KOPT-K1 (cell line): Measurements from ENCODE around the gene MYBPC2.

Source experiments
- H3K27ac ChIP-seq: fragments of 200-600 bp; sonication (generic); 2 replicates; pipeline ENCODE4 v1.5.1; 2016; ENCODE audit warnings: antibody characterized with exemption, mild to moderate bottlenecking, low read depth, low read length; ENCODE audit not compliant: poor library complexity, severe bottlenecking
- H3K36me3 ChIP-seq: fragments of 200-600 bp; sonication (generic); 2 replicates; pipeline ENCODE4 v1.5.1; 2017; ENCODE audit warnings: antibody characterized with exemption, mild to moderate bottlenecking, low read length, moderate library complexity; ENCODE audit not compliant: insufficient read depth
- H3K9me3 ChIP-seq: fragments of 200-600 bp; sonication (generic); 2 replicates; pipeline ENCODE4 v1.5.1; 2017; ENCODE audit warnings: antibody characterized with exemption, low read length, mild to moderate bottlenecking; ENCODE audit not compliant: insufficient read depth, poor library complexity, severe bottlenecking

The MYBPC2 gene

GRCh38 chr19:50500060-50500752, 67.5 kb downstream of the MYBPC2 start:
- Histone ChIP-seq H3K9me3 (no peaks in the 10 kb centered on the region), H3K27ac (no peak overlapping the region), H3K36me3 (no peaks in the 10 kb centered on the region)

- Histone ChIP-seq H3K9me3 (no peaks in the 10 kb centered on the region), H3K36me3 (no peaks in the 10 kb centered on the region), H3K27ac (no peak overlapping the region)
Measured at GRCh38 chr19:50500753-50501151, 68.1 kb downstream of the MYBPC2 start.

GRCh38 chr19:50501186-50501567, 68.5 kb downstream of the MYBPC2 start:
- no peak overlapping the region for H3K27ac ChIP-seq
- no peaks in the 10 kb centered on the region for H3K9me3 ChIP-seq
- H3K36me3 ChIP-seq: no peaks in the 10 kb centered on the region

- H3K27ac ChIP-seq: no peak overlapping the region
- H3K9me3 ChIP-seq: no peaks in the 10 kb centered on the region
- H3K36me3 ChIP-seq: no peaks in the 10 kb centered on the region
Measured at GRCh38 chr19:50501568-50502475, 69.1 kb downstream of the MYBPC2 start.

GRCh38 chr19:50505856-50506611, 73.3 kb downstream of the MYBPC2 start:
- Histone ChIP-seq H3K36me3 (no peaks in the 10 kb centered on the region), H3K9me3 (no peaks in the 10 kb centered on the region), H3K27ac (no peak overlapping the region)

- Histone ChIP-seq H3K9me3 (no peaks in the 10 kb centered on the region), H3K27ac (no peak overlapping the region), H3K36me3 (no peaks in the 10 kb centered on the region)
Measured at GRCh38 chr19:50506700-50507099, 74.0 kb downstream of the MYBPC2 start.

GRCh38 chr19:50507376-50507775, 74.7 kb downstream of the MYBPC2 start:
- Histone ChIP-seq H3K36me3 (no peaks in the 10 kb centered on the region), H3K27ac (no peak overlapping the region), H3K9me3 (no peaks in the 10 kb centered on the region)

GRCh38 chr19:50508843-50509190, 76.1 kb downstream of the MYBPC2 start:
- Histone ChIP-seq H3K27ac (no peak overlapping the region), H3K36me3 (no peaks in the 10 kb centered on the region), H3K9me3 (no peaks in the 10 kb centered on the region)

- no peaks in the 10 kb centered on the region for H3K9me3 ChIP-seq
- no peaks in the 10 kb centered on the region for H3K36me3 ChIP-seq
- H3K27ac ChIP-seq: no peak overlapping the region
Measured at GRCh38 chr19:50509366-50509765, 76.7 kb downstream of the MYBPC2 start.

GRCh38 chr19:50510121-50510670, 77.5 kb downstream of the MYBPC2 start:
- Histone ChIP-seq H3K9me3 (no peaks in the 10 kb centered on the region), H3K27ac (peak overlapping the region; percentile 59), H3K36me3 (no peaks in the 10 kb centered on the region)

- peak overlapping the region; percentile 59 for H3K27ac ChIP-seq
- H3K9me3 ChIP-seq: no peaks in the 10 kb centered on the region
- H3K36me3 ChIP-seq: no peaks in the 10 kb centered on the region
Measured at GRCh38 chr19:50510700-50511068, 78.0 kb downstream of the MYBPC2 start.

GRCh38 chr19:50511069-50511822, 78.6 kb downstream of the MYBPC2 start, which contains the start of gene JOSD2:
JOSD2 (minus strand) TSS chr19:50511191; CDS start chr19:50510431, 760 bp downstream.
- H3K36me3 ChIP-seq: no peaks in the 10 kb centered on the region
- H3K9me3 ChIP-seq: no peaks in the 10 kb centered on the region
- peak within 1 kb of the TSS; percentile 59 for H3K27ac ChIP-seq

GRCh38 chr19:50512112-50512998, 79.7 kb downstream of the MYBPC2 start:
- Histone ChIP-seq H3K9me3 (no peaks in the 10 kb centered on the region), H3K36me3 (no peaks in the 10 kb centered on the region), H3K27ac (peak overlapping the region; percentile 59)
